Cardiac muscle cell (in vitro differentiated cells and primary cell): Measurements from ENCODE around the gene ENOX1. TPM values are rescaled to one million over a fixed set of nuclear protein-coding genes. Genes with fewer than 3 reads are reported as not detected.

Experiments
- DNase-seq, 2 donors: peaks; one replicate each; pipeline versions ENCODE4 v3.0.0 to v3.0.0-alpha.2; 2010 to 2017; ENCODE audit warnings: low read depth in 1 of 2, low spot score in 1 of 2
- H3K27ac ChIP-seq: fragments of 200-600 bp; sonication (generic); 2 replicates; pipeline ENCODE4 v1.5.1; 2016
- H3K27me3 ChIP-seq: fragments of 200-600 bp; sonication (generic); 2 replicates; pipeline ENCODE4 v1.6.0; 2016; ENCODE audit warnings: control low read depth
- H3K36me3 ChIP-seq: fragments of 200-600 bp; sonication (generic); 2 replicates; pipeline ENCODE4 v1.5.1; 2016; ENCODE audit warnings: control low read depth
- H3K4me1 ChIP-seq: fragments of 200-600 bp; sonication (generic); 2 replicates; pipeline ENCODE4 v1.8.1; 2017; ENCODE audit warnings: low read depth, mild to moderate bottlenecking, mixed run types
- H3K4me3 ChIP-seq: fragments of 200-600 bp; sonication (generic); 2 replicates; pipeline ENCODE4 v1.5.1; 2016; ENCODE audit warnings: mild to moderate bottlenecking
- H3K9me3 ChIP-seq: fragments of 200-600 bp; sonication (generic); 2 replicates; pipeline ENCODE4 v1.5.1; 2017; ENCODE audit warnings: low read depth, mild to moderate bottlenecking, control low read depth
- CTCF ChIP-seq: IDR thresholded peaks from 2 replicates; pipeline ENCODE4 v1.5.1; 2012; ENCODE audit warnings: low read depth, mild to moderate bottlenecking, low read length
- polyA plus RNA-seq: library from polyadenylated mRNA; unstranded; fragments of >200 nt; fragmentation: Nextera tagmentation; extraction: Ambion mirVana; gene quantifications from 2 replicates; pipeline ENCODE4 v1.2.1, GENCODE V29; 2016
- total RNA-seq: library from RNA; depleted of rRNA; stranded (reverse); fragments of >200 nt; gene quantifications from 2 replicates; pipeline ENCODE4 v1.2.3, GENCODE V29; 2016

The ENOX1 gene
- total and polyA plus RNA-seq, 2 experiments from 2014 or later = 2.0 to 5.1 TPM

DNA sequence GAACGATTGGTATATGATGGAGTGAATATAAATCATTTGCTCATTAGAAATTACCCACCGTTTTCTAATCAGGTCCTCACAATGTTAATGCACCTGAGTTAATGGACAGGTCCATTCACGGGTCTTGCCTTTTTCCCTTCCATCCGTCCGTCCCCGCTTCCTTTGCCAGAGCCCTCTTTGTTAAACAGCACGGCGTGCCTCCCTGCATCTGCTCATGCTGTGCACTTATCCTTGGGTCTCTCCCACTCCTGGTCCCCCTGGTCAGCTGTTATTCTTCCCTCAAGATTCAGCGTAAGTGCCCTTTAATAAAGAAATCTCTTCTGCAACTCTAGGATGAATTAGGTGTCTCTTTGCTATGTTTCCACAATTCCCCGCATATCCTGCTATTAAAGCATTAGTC is 438.9 kb downstream of the ENOX1 start:
- no peak for TF ChIP-seq CTCF

DNA sequence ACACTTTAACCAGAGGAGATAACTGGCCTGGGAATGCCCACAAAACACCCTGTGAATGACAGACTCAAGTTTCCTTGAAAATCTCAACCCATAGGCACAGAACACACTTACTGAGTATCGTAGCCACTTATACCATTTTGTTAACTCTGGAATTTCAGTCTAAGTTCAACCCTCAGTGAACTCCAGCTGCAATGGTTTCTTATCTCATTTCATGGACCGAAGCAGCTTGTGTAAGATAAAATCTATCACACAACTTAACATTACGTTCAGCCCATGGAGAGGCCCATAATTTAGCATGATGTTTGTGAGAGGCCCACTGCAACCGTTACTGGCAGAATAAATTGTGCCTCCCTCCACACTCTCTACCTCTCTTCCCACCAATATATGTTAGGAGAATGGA is 440.3 kb downstream of the ENOX1 start:
- H3K4me1 ChIP-seq = peaks cover 46% of the 10 kb centered on the region
- H3K27me3 ChIP-seq = no peaks in the 10 kb centered on the region
- TF ChIP-seq CTCF = no peak
- H3K4me3 ChIP-seq = no peak overlapping the region
- no peaks in the 10 kb centered on the region for H3K9me3 ChIP-seq
- no peaks in the 10 kb centered on the region for H3K36me3 ChIP-seq
- DNase-seq = peak; percentile 45 to 84
- H3K27ac ChIP-seq = peak overlapping the region; percentile 92

More for the DNA sequence above, 438.9 kb downstream of the ENOX1 start:
- no peaks in the 10 kb centered on the region for H3K27me3 ChIP-seq
- no peak for DNase-seq
- peak overlapping the region; percentile 92 for H3K27ac ChIP-seq
- no peak overlapping the region for H3K4me3 ChIP-seq
- peaks cover 46% of the 10 kb centered on the region for H3K4me1 ChIP-seq
- no peaks in the 10 kb centered on the region for H3K36me3 ChIP-seq
- no peaks in the 10 kb centered on the region for H3K9me3 ChIP-seq

DNA sequence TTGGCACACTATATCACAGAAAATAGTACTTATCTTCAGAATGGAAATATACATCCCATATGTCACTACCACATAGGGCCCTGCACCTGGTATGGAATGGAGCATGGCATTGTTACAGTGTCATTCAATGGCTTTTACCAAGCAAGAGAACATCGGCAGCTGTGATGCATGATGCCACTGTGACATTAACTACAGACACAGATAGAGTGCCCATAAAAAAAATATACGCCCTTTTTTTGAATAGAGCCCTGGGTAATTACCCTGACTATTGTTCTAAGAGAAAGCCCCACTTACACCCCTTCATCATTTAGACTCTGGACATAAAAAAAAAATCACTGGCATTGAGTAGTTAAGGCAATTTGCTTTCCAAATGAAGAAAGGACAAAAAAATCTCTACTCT is 443.1 kb downstream of the ENOX1 start:
- H3K9me3 ChIP-seq = no peaks in the 10 kb centered on the region
- no peaks in the 10 kb centered on the region for H3K27me3 ChIP-seq
- H3K36me3 ChIP-seq = no peaks in the 10 kb centered on the region
- H3K4me1 ChIP-seq = peaks cover 33% of the 10 kb centered on the region
- no peak for DNase-seq
- no peak for TF ChIP-seq CTCF
- no peak overlapping the region for H3K4me3 ChIP-seq
- no peak overlapping the region for H3K27ac ChIP-seq

GRCh38 chr13:43339805-43340550 is 446.8 kb downstream of the ENOX1 start:
- no peaks in the 10 kb centered on the region for H3K9me3 ChIP-seq
- DNase-seq = no peak
- no peaks in the 10 kb centered on the region for H3K36me3 ChIP-seq
- no peak for TF ChIP-seq CTCF
- peaks cover 18% of the 10 kb centered on the region for H3K4me1 ChIP-seq
- H3K27me3 ChIP-seq = no peaks in the 10 kb centered on the region
- no peak overlapping the region for H3K27ac ChIP-seq
- no peak overlapping the region for H3K4me3 ChIP-seq

- Histone ChIP-seq H3K27me3 (no peaks in the 10 kb centered on the region), H3K4me3 (no peak overlapping the region), H3K4me1 (peaks cover 19% of the 10 kb centered on the region), H3K27ac (no peak overlapping the region), H3K36me3 (no peaks in the 10 kb centered on the region), H3K9me3 (no peaks in the 10 kb centered on the region)
- TF ChIP-seq CTCF = no peak
- no peak for DNase-seq
Observed at GRCh38 chr13:43339145-43339804, 447.5 kb downstream of the ENOX1 start.
